Nephron progenitor cell (in vitro differentiated cells): Measurements from ENCODE around the gene CCDC66.

ENCODE experiments used
- DNase-seq: peaks from one replicate; pipeline ENCODE4 v3.0.0; 2021
- H3K27ac Mint-ChIP-seq: 2 replicates; pipeline ENCODE4 v1.8.0; 2021; ENCODE audit warnings: mild to moderate bottlenecking, moderate library complexity, mixed read lengths
- H3K27me3 Mint-ChIP-seq: 2 replicates; pipeline ENCODE4 v1.8.0; 2021; ENCODE audit warnings: mild to moderate bottlenecking, low read depth, mixed read lengths; ENCODE audit not compliant: poor library complexity
- H3K36me3 Mint-ChIP-seq: 2 replicates; pipeline ENCODE4 v1.8.0; 2021; ENCODE audit warnings: low read depth, mixed read lengths
- H3K4me1 Mint-ChIP-seq: 2 replicates; pipeline ENCODE4 v1.8.0; 2021; ENCODE audit warnings: mixed read lengths
- H3K4me3 Mint-ChIP-seq: 2 replicates; pipeline ENCODE4 v1.8.0; 2021; ENCODE audit warnings: mild to moderate bottlenecking, moderate library complexity, mixed read lengths
- H3K9me3 Mint-ChIP-seq: 2 replicates; pipeline ENCODE4 v1.8.0; 2021; ENCODE audit warnings: mild to moderate bottlenecking, moderate library complexity, mixed read lengths
- TF ChIP-seq, protein P1 (sequence below): fragments of 200-600 bp; sonication (generic); IDR thresholded peaks from 2 replicates; pipeline ENCODE4 v1.5.0; 2021; ENCODE audit warnings: antibody characterized with exemption

CCDC66 gene

GRCh38 chr3:56629451-56629850, 72.5 kb downstream of the CCDC66 start:
- Mint-ChIP-seq H3K4me3 (no peak overlapping the region), H3K36me3 (peaks cover 59% of the 10 kb centered on the region), H3K4me1 (no peaks in the 10 kb centered on the region), H3K9me3 (no peaks in the 10 kb centered on the region), H3K27me3 (no peaks in the 10 kb centered on the region), H3K27ac (peak overlapping the region; percentile 62)
- DNase-seq, result no peak
- TF ChIP-seq, protein P1, sequence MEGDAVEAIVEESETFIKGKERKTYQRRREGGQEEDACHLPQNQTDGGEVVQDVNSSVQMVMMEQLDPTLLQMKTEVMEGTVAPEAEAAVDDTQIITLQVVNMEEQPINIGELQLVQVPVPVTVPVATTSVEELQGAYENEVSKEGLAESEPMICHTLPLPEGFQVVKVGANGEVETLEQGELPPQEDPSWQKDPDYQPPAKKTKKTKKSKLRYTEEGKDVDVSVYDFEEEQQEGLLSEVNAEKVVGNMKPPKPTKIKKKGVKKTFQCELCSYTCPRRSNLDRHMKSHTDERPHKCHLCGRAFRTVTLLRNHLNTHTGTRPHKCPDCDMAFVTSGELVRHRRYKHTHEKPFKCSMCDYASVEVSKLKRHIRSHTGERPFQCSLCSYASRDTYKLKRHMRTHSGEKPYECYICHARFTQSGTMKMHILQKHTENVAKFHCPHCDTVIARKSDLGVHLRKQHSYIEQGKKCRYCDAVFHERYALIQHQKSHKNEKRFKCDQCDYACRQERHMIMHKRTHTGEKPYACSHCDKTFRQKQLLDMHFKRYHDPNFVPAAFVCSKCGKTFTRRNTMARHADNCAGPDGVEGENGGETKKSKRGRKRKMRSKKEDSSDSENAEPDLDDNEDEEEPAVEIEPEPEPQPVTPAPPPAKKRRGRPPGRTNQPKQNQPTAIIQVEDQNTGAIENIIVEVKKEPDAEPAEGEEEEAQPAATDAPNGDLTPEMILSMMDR, result no peak

DNA sequence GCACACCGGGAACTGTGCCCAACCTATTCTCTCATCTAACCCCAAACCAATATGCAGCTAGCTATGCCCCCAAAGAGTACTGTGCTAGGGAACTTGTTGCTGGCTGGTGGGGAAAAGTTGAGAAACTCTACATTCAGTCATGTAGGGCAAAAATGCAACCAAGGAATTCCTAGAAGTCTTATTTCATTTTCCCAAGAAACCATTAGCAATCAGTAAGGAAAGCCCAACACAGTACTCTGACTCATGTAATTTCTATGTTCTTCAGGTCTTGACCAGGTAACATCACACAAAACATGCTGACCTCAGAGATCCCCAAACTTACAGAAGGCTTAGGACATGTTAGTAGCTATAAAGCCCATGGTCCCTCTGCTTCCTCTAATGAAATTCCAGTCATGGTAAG, 74.0 kb downstream of the CCDC66 start:
- no peak for DNase-seq
- H3K36me3 Mint-ChIP-seq, result peaks cover 62% of the 10 kb centered on the region
- H3K4me1 Mint-ChIP-seq, result no peaks in the 10 kb centered on the region

DNA sequence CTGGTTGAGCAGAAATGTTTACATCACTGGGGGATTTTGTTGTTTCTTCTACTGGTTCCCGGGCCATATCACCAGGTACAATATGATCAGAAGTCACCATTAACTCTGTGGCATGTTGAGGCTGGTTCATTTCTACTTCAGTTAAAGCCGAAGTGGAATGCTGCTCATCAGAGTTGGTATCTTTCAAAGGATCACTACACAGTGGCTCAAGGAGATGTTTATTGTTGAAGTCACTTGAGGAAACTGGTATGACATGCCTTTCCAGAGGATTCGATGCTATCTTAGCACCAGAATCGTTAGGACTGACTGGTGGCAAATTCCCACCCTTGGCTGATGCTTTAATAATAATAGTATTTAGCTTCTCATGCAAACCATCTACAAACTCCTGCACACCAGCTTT, 76.2 kb downstream of the CCDC66 start:
- no peak for DNase-seq
- H3K27ac Mint-ChIP-seq, result no peak overlapping the region
- H3K4me3 Mint-ChIP-seq, result no peak overlapping the region
- TF ChIP-seq, protein P1, result no peak
- no peaks in the 10 kb centered on the region for H3K4me1 Mint-ChIP-seq
- no peaks in the 10 kb centered on the region for H3K27me3 Mint-ChIP-seq
- H3K9me3 Mint-ChIP-seq, result no peaks in the 10 kb centered on the region
- H3K36me3 Mint-ChIP-seq, result peaks cover 65% of the 10 kb centered on the region

More for the DNA sequence above, 74.0 kb downstream of the CCDC66 start:
- no peaks in the 10 kb centered on the region for H3K9me3 Mint-ChIP-seq
- H3K27ac Mint-ChIP-seq, result no peak overlapping the region
- H3K4me3 Mint-ChIP-seq, result no peak overlapping the region
- TF ChIP-seq, protein P1, result no peak
- H3K27me3 Mint-ChIP-seq, result no peaks in the 10 kb centered on the region

DNA sequence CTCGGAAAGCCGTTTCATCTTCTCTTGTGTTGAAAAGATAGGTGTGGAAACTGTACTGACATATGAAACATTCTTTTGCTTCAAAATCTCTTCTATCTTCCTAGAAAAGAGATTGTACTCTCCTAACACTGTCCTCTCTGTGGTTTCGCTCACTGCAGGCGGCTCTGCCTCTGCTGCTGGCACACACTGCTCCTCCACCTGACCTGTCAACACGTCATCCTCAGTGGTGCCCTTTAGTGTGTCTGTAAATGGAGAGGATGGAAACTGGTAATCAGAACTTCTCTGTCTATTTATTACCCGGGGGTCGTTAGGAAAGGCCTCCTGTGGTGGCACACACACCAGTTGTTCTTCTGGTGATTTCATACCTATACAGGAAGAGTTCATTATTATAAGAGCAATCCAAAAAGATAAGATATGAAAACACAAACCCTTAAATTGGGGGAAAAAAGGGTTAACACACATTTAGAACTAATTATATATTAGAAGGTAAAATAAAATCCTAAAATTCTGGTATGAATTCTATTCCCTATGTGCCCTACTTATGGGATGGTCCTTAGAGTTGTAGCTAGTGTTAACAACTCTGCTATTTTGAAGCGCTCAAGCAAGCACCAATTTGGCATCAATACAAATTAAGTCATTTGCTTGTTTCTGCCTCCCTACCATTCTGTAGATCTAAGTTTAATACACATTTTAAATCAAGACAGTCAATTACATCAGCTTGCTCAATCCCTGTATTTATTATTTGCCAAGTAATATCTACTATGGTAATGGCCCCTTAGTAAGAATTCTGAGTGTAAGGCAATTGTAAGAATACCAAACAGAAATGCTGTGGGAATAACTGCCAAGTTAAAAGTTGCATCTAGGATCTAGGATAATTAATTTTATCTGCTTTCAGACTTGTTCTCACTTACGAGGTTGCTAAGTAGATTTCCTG, 76.9 kb downstream of the CCDC66 start:
- no peak overlapping the region for H3K27ac Mint-ChIP-seq
- H3K36me3 Mint-ChIP-seq, result peaks cover 67% of the 10 kb centered on the region
- H3K4me3 Mint-ChIP-seq, result no peak overlapping the region
- DNase-seq, result no peak
- no peaks in the 10 kb centered on the region for H3K9me3 Mint-ChIP-seq
- no peaks in the 10 kb centered on the region for H3K4me1 Mint-ChIP-seq
- TF ChIP-seq, protein P1, result no peak
- H3K27me3 Mint-ChIP-seq, result no peaks in the 10 kb centered on the region

DNA sequence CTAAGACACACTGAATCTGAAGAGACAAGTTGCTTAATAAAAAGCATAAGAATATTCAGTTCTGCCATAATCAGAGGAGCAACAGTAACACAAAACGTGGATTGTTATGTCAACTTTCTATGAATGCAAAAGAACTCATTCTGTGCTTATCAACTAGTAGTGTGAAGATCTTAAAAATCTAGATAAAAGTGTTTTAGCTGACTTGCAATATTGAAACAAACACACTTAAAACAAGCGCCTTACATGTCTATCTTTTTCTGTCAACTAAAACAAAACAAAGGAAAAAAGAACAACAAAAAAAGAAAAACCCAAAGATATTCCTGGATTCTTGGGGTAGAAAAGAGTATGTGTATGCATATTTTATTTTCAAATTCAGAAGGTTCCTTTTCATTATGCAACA, 88.4 kb downstream of the CCDC66 start:
- H3K27ac Mint-ChIP-seq, result no peak overlapping the region
- H3K4me1 Mint-ChIP-seq, result peaks cover 10% of the 10 kb centered on the region
- TF ChIP-seq, protein P1, result no peak
- H3K9me3 Mint-ChIP-seq, result no peaks in the 10 kb centered on the region
- no peak overlapping the region for H3K4me3 Mint-ChIP-seq
- H3K36me3 Mint-ChIP-seq, result peaks cover 77% of the 10 kb centered on the region
- DNase-seq, result no peak
- H3K27me3 Mint-ChIP-seq, result no peaks in the 10 kb centered on the region

DNA sequence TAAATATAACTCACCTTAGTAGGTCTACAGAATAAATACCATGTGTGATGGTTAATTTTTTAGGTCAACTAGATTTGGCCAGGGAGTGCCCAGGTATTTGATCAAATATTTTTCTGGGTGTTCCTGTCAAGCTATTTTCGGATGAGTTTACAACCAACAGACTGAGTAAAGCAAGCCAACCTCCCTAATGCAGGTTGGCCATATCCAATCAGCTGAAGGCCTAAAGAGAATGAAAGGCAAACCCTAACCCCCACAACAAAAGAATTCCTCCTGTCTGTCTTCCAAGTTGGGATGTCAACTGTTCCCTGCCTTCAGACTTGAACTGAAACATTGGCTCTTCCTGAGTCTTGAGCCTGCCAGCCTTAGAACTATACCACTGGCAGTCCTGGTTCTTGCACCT, 97.5 kb downstream of the CCDC66 start:
- Mint-ChIP-seq H3K4me3 (no peak overlapping the region), H3K4me1 (peaks cover 8% of the 10 kb centered on the region), H3K36me3 (peaks cover 90% of the 10 kb centered on the region), H3K9me3 (peaks cover 17% of the 10 kb centered on the region), H3K27ac (peak overlapping the region; percentile 61), H3K27me3 (no peaks in the 10 kb centered on the region)
- no peak for DNase-seq
- TF ChIP-seq, protein P1, result no peak
